HL-60 (cell line): Measurements from ENCODE around the gene FBXW9.
A peak's percentile ranks its signal among the peaks of the same experiment; 100 is the strongest.

Experiments used
- DNase-seq, 2 experiments: peaks; one replicate each; pipeline ENCODE4 v3.0.0-alpha.2; 2010 to 2020; ENCODE audit warnings: low read depth in 1 of 2, low spot score in 1 of 2
- H3K27ac ChIP-seq: fragments of 250-450 bp; sonication (Bioruptor Pico); replicated peaks from 2 replicates; pipeline ENCODE4 v1.5.1; 2020; ENCODE audit warnings: mild to moderate bottlenecking, moderate library complexity
- H3K27me3 ChIP-seq: fragments of 250-450 bp; sonication (Bioruptor Pico); 2 replicates; pipeline ENCODE4 v1.5.1; 2021; ENCODE audit warnings: mild to moderate bottlenecking, moderate library complexity; ENCODE audit not compliant: insufficient read depth, poor library complexity, severe bottlenecking
- H3K4me3 ChIP-seq: replicated peaks from 2 replicates; pipeline ENCODE4 v1.5.1; 2011; ENCODE audit warnings: mild to moderate bottlenecking, control low read depth, low read length; ENCODE audit not compliant: insufficient read depth
- GABPA ChIP-seq: IDR thresholded peaks from 2 replicates; pipeline ENCODE4 v1.6.1; 2012; ENCODE audit warnings: low read depth
- POLR2AphosphoS5 ChIP-seq: IDR thresholded peaks from 2 replicates; pipeline ENCODE4 v1.6.1; 2012; ENCODE audit warnings: low read depth
- SPI1 ChIP-seq: IDR thresholded peaks from 2 replicates; pipeline ENCODE4 v1.6.1; 2012; ENCODE audit warnings: low read depth, mild to moderate bottlenecking, borderline replicate concordance
- TF ChIP-seq, protein P1 (sequence below): IDR thresholded peaks from 2 replicates; pipeline ENCODE4 v1.6.1; 2012; ENCODE audit warnings: low read depth; ENCODE audit not compliant: insufficient replicate concordance
- TF ChIP-seq, protein P2 (sequence below): IDR thresholded peaks from one replicate; pipeline ENCODE4 v1.5.1; 2011; ENCODE audit warnings: low read length, control low read depth, inconsistent platforms; ENCODE audit not compliant: insufficient read depth

FBXW9 gene

DNA sequence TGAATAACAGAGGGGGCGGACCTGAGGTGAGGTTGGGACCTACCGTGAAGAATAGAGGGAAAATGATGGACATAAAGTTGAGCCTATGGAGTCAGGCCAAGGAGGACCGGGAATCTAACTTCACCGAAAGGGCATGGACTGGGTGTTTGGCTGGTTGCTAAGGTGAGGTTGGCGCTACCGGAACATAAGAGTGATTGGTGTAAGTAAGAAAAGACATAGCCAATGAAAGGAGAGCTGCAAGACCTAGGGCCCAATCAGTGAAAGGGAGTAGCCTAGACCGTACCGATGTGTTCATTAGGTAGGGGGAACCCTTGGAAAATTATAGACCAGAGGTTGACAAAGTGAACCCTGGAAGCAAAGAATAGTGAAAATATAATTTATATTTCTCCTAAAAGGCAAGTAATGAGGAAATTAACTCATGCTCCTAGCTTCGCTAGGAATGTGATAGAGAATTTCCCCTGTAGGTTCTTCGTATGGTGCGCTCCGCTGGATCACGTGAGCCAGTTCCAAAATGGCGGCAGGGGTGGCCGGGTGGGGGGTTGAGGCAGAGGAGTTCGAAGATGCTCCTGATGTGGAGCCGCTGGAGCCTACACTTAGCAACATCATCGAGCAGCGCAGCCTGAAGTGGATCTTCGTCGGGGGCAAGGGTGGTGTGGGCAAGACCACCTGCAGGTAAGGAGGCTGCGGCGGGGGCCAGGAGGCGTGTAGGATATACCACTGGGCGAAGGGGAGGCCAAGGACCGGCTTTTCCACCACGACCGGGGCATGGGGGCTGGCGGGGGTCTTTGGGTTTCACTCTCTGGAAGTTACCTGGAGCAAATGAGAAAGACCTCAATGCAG lies 40.8 kb upstream of the FBXW9 start, which contains the start of gene GET3:
Gene GET3, plus strand, starts transcription at position 503 of the 840 bp plus-strand sequence. Its CDS starts 9 bp downstream, at position 512.
- DNase-seq, result peak; percentile 97 to 98
- H3K27ac ChIP-seq, result peak within 1 kb of the TSS; percentile 99
- TF ChIP-seq POLR2AphosphoS5, result peak; percentile 72
- TF ChIP-seq SPI1, result no peak
- no peak for TF ChIP-seq GABPA
- TF ChIP-seq, protein P1, sequence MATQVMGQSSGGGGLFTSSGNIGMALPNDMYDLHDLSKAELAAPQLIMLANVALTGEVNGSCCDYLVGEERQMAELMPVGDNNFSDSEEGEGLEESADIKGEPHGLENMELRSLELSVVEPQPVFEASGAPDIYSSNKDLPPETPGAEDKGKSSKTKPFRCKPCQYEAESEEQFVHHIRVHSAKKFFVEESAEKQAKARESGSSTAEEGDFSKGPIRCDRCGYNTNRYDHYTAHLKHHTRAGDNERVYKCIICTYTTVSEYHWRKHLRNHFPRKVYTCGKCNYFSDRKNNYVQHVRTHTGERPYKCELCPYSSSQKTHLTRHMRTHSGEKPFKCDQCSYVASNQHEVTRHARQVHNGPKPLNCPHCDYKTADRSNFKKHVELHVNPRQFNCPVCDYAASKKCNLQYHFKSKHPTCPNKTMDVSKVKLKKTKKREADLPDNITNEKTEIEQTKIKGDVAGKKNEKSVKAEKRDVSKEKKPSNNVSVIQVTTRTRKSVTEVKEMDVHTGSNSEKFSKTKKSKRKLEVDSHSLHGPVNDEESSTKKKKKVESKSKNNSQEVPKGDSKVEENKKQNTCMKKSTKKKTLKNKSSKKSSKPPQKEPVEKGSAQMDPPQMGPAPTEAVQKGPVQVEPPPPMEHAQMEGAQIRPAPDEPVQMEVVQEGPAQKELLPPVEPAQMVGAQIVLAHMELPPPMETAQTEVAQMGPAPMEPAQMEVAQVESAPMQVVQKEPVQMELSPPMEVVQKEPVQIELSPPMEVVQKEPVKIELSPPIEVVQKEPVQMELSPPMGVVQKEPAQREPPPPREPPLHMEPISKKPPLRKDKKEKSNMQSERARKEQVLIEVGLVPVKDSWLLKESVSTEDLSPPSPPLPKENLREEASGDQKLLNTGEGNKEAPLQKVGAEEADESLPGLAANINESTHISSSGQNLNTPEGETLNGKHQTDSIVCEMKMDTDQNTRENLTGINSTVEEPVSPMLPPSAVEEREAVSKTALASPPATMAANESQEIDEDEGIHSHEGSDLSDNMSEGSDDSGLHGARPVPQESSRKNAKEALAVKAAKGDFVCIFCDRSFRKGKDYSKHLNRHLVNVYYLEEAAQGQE, result peak; percentile 20
- TF ChIP-seq, protein P2, sequence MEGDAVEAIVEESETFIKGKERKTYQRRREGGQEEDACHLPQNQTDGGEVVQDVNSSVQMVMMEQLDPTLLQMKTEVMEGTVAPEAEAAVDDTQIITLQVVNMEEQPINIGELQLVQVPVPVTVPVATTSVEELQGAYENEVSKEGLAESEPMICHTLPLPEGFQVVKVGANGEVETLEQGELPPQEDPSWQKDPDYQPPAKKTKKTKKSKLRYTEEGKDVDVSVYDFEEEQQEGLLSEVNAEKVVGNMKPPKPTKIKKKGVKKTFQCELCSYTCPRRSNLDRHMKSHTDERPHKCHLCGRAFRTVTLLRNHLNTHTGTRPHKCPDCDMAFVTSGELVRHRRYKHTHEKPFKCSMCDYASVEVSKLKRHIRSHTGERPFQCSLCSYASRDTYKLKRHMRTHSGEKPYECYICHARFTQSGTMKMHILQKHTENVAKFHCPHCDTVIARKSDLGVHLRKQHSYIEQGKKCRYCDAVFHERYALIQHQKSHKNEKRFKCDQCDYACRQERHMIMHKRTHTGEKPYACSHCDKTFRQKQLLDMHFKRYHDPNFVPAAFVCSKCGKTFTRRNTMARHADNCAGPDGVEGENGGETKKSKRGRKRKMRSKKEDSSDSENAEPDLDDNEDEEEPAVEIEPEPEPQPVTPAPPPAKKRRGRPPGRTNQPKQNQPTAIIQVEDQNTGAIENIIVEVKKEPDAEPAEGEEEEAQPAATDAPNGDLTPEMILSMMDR, result no peak
- H3K4me3 ChIP-seq, result peak within 1 kb of the TSS; percentile 95
- H3K27me3 ChIP-seq, result no peaks in the 10 kb centered on the region

DNA sequence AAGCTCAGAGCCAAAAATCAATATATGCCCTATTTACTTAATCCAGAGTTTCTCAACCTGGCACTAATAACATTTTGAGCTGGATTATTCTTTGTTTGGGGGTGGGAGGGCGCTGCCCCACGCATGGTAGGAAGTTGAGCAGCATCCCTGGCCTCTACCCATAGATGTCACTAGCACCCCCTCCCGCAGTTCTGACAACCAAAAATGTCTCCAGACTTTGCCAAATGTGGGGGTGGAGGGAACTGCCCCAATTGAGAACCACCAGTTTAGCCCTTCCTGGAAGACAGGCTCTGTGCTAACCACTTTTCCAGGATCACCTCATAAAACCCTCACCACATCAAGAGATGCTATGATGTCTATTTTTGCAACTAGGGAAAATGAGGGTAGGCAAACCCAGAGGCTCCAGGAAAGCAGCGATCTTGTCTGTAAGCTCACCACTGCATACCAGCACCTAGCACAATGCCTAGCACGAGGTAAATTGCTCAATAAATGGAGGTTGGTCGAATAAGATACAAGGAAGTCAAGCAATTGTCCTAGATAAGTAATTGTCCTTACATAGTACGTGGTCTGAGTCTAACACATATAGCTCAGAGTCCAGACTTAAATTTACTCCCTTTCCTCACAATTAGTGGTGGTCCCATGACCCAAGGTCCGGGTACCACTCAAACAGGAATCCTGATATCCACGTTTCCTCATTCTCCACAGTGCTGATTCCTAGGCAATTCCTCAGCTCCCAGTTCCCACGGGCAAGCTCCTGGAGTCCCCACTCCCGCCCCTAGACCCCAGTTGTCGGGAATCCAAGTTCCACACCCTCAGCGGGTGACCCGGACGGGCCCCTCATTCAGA lies 37.2 kb upstream of the FBXW9 start:
- H3K27ac ChIP-seq, result peak overlapping the region; percentile 93
- H3K27me3 ChIP-seq, result no peaks in the 10 kb centered on the region
- peak in 1 of 2 experiments; percentile 78 for DNase-seq
- TF ChIP-seq, protein P1, result no peak
- TF ChIP-seq, protein P2, result peak; percentile 41
- H3K4me3 ChIP-seq, result peak overlapping the region; percentile 87

DNA sequence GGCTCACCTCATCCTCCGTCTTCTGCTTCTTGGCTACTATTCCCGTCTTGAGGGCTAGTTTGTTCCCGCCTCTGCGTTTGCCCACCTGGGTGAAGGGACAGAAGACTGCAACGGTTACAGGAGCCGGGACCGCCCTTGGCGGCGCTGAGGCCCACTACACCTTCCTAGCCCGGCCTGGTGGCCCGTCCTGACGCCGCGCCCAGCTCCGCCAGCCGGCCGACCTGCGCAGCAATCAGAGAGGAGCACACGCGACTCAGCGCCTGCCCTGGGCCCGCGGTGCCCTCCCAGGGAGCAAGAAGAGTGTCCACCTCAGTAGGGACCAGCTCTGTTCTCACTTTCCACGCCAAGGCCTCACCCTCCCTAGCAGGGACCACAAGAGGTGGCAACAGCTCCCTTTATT lies 34.9 kb upstream of the FBXW9 start:
- Histone ChIP-seq H3K27me3 (no peaks in the 10 kb centered on the region), H3K4me3 (no peak overlapping the region), H3K27ac (no peak overlapping the region)
- no peak for DNase-seq
- TF ChIP-seq POLR2AphosphoS5 (no peak), GABPA (no peak), SPI1 (no peak)
- TF ChIP-seq, protein P2, result no peak
- TF ChIP-seq, protein P1, result no peak
